ENCODE data around the gene ABHD14A. TPM values are rescaled to one million over a fixed set of nuclear protein-coding genes. Genes with fewer than 3 reads are reported as not detected.
A peak's percentile ranks its signal among the peaks of the same experiment; 100 is the strongest.

The ABHD14A gene
- total RNA-seq, 4 donors from 2014 or later: 10.0 to 22.3 (median 15.8) TPM

GRCh38 chr3:51966486-51966885, 8.4 kb upstream of the ABHD14A start:
- Histone ChIP-seq H3K36me3 (peaks cover 0 to 8% (median 6%) of the 10 kb centered on the region in 4 donors), H3K27ac (replicated peaks in 1 of 4) (peak overlapping the region; percentile 92 to 97 (median 97)), H3K9me3 (no peaks in the 10 kb centered on the region), H3K4me1 (peaks cover 46 to 72% (median 61%) of the 10 kb centered on the region in 4 donors), H3K27me3 (no peaks in the 10 kb centered on the region), H3K4me3 (peak overlapping the region; percentile 77 to 98 (median 95))
- TF ChIP-seq CTCF (IDR thresholded peaks at IDR 0.05): no peak
- no peak for TF ChIP-seq POLR2A (IDR thresholded peaks at IDR 0.05; ENCODE audit: low read depth)
- TF ChIP-seq POLR2AphosphoS5 (IDR thresholded peaks at IDR 0.05): no peak
- no peak for TF ChIP-seq EP300 (IDR thresholded peaks at IDR 0.05)
- 70% methylated on average over 2 of the region's 5 CpGs for WGBS
- intact Hi-C loops (cut with DNase I): no loop called here
- no peak for DNase-seq (ENCODE audit: extremely low spot score)

GRCh38 chr3:51966922-51967383, 7.9 kb upstream of the ABHD14A start:
- Histone ChIP-seq H3K27me3 (no peaks in the 10 kb centered on the region), H3K4me3 (peak overlapping the region; percentile 77 to 98 (median 95)), H3K9me3 (no peaks in the 10 kb centered on the region), H3K36me3 (peaks cover 0 to 8% (median 6%) of the 10 kb centered on the region in 4 donors), H3K4me1 (peaks cover 46 to 69% (median 61%) of the 10 kb centered on the region in 4 donors), H3K27ac (replicated peaks in 1 of 4) (peak overlapping the region; percentile 92 to 97 (median 97))
- DNase-seq (ENCODE audit: extremely low spot score): no peak
- WGBS: 9% methylated on average over 14 of the region's 33 CpGs
- TF ChIP-seq POLR2A (IDR thresholded peaks at IDR 0.05; ENCODE audit: low read depth): no peak
- no peak for TF ChIP-seq EP300 (IDR thresholded peaks at IDR 0.05)
- TF ChIP-seq POLR2AphosphoS5 (IDR thresholded peaks at IDR 0.05): no peak
- TF ChIP-seq CTCF (IDR thresholded peaks at IDR 0.05): no peak
- intact Hi-C loops (cut with DNase I): no loop called here

- H3K4me1 ChIP-seq: peaks cover 46 to 73% (median 57%) of the 10 kb centered on the region in 4 donors
- WGBS: 0% methylated on average over 3 of the region's 90 CpGs
These were observed 7.3 kb upstream of the ABHD14A start, which contains the start of gene PCBP4 for GRCh38 chr3:51967384-51968169. TSS of gene PCBP4 (minus strand) at chr3:51967454. CDS start at chr3:51961240, 6,214 bp downstream.

GRCh38 chr3:51968170-51968775, 6.6 kb upstream of the ABHD14A start:
- intact Hi-C loops (cut with DNase I): no loop called here
- Histone ChIP-seq H3K27me3 (no peaks in the 10 kb centered on the region), H3K27ac (replicated peaks in 1 of 4) (peak overlapping the region; percentile 92 to 97 (median 97)), H3K9me3 (no peaks in the 10 kb centered on the region), H3K36me3 (peaks cover 0 to 8% (median 6%) of the 10 kb centered on the region in 4 donors), H3K4me1 (peaks cover 50 to 73% (median 58%) of the 10 kb centered on the region in 4 donors), H3K4me3 (peak overlapping the region; percentile 77 to 98 (median 95))
- 14% methylated on average over 10 of the region's 11 CpGs for WGBS
- DNase-seq (ENCODE audit: extremely low spot score): no peak
- TF ChIP-seq POLR2A (IDR thresholded peaks at IDR 0.05; ENCODE audit: low read depth) (no peak), CTCF (IDR thresholded peaks at IDR 0.05) (no peak), EP300 (IDR thresholded peaks at IDR 0.05) (no peak), POLR2AphosphoS5 (IDR thresholded peaks at IDR 0.05) (no peak)

More at GRCh38 chr3:51967384-51968169, 7.3 kb upstream of the ABHD14A start, which contains the start of gene PCBP4:
- Histone ChIP-seq H3K27me3 (no peaks in the 10 kb centered on the region), H3K4me3 (peak within 1 kb of the TSS; percentile 77 to 98 (median 95)), H3K27ac (replicated peaks in 1 of 4) (peak within 1 kb of the TSS; percentile 92 to 97 (median 97)), H3K9me3 (no peaks in the 10 kb centered on the region), H3K36me3 (peaks cover 0 to 8% (median 6%) of the 10 kb centered on the region in 4 donors)
- intact Hi-C loops (cut with DNase I): no loop called here
- DNase-seq (ENCODE audit: extremely low spot score): no peak
- TF ChIP-seq POLR2A (IDR thresholded peaks at IDR 0.05; ENCODE audit: low read depth) (peak; percentile 51), POLR2AphosphoS5 (IDR thresholded peaks at IDR 0.05) (peak; percentile 48 to 84), CTCF (IDR thresholded peaks at IDR 0.05) (no peak), EP300 (IDR thresholded peaks at IDR 0.05) (no peak)

Data from esophagus muscularis mucosa (tissue), 4 donors.